ENCODE data around the gene POU6F2.
A peak's percentile ranks its signal among the peaks of the same experiment; 100 is the strongest.

POU6F2 gene

DNA sequence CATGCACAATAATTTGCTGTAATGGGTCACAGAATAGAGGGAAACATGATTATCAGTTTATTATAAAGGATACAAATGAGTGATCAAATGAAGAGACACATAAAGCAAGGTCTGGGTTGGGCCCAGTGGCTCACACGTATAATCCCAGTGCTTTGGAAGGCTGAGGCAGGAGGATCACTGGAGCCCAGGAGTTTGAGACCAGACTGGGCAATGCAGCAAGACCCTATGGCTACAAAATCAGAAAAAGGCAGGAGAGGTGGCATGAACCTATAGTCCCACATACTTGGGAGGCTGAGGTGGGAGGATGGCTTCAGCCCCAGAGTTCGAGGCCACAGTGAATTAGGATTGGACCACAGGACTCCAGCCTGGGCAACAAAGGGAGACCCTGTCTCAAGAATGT lies 421.7 kb downstream of the POU6F2 start:
- H3K4me1 ChIP-seq (ENCODE audit: insufficient read depth, low read length) = peaks cover 12% of the 10 kb centered on the region; the same call in 1 of the 2 replicates
- H3K27ac ChIP-seq (ENCODE audit: low read length) = no peak overlapping the region
- no peak overlapping the region for H3K9ac ChIP-seq (ENCODE audit: low read depth, low read length)
- no peaks in the 10 kb centered on the region for H3K9me3 ChIP-seq (ENCODE audit: insufficient read depth, low read depth, low read length)
- no peak overlapping the region for H3K4me3 ChIP-seq (ENCODE audit: low read length)
- H3K27me3 ChIP-seq (ENCODE audit: insufficient read depth, low read length) = no peaks in the 10 kb centered on the region
- H3K36me3 ChIP-seq (ENCODE audit: insufficient read depth, low read depth, low read length) = no peaks in the 10 kb centered on the region

DNA sequence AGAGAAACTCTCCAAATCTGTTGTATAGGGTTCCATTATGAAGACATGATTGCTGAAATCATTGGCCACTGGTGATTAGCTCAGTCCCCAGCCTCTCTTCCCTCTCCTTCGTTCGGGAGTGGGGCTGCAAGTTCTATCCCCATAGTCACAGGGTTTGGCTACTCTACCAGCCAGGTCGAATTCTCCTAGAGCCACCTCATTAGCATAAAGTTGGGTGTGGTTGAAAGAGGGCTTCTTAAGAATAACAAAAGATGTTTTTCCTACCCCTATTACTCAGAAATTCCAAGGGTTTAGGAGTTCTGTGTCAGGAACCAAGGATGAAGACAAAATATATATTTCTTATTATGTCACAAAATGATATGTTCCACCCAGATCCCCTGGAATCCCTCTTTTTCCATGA lies 422.3 kb downstream of the POU6F2 start:
- Histone ChIP-seq H3K27ac (ENCODE audit: low read length) (no peak overlapping the region), H3K4me1 (ENCODE audit: insufficient read depth, low read length) (peaks cover 12% of the 10 kb centered on the region; the same call in 1 of the 2 replicates), H3K4me3 (ENCODE audit: low read length) (no peak overlapping the region), H3K36me3 (ENCODE audit: insufficient read depth, low read depth, low read length) (no peaks in the 10 kb centered on the region), H3K27me3 (ENCODE audit: insufficient read depth, low read length) (no peaks in the 10 kb centered on the region), H3K9ac (ENCODE audit: low read depth, low read length) (no peak overlapping the region), H3K9me3 (ENCODE audit: insufficient read depth, low read depth, low read length) (no peaks in the 10 kb centered on the region)

- no peak overlapping the region for H3K9ac ChIP-seq (ENCODE audit: low read depth, low read length)
- no peaks in the 10 kb centered on the region for H3K9me3 ChIP-seq (ENCODE audit: insufficient read depth, low read depth, low read length)
- H3K27me3 ChIP-seq (ENCODE audit: insufficient read depth, low read length) = no peaks in the 10 kb centered on the region
- H3K4me1 ChIP-seq (ENCODE audit: insufficient read depth, low read length) = peaks cover 12% of the 10 kb centered on the region; the same call in 1 of the 2 replicates
- no peak overlapping the region for H3K4me3 ChIP-seq (ENCODE audit: low read length)
- H3K27ac ChIP-seq (ENCODE audit: low read length) = no peak overlapping the region
- no peaks in the 10 kb centered on the region for H3K36me3 ChIP-seq (ENCODE audit: insufficient read depth, low read depth, low read length)
These were observed 423.1 kb downstream of the POU6F2 start for GRCh38 chr7:39400836-39401235.

DNA sequence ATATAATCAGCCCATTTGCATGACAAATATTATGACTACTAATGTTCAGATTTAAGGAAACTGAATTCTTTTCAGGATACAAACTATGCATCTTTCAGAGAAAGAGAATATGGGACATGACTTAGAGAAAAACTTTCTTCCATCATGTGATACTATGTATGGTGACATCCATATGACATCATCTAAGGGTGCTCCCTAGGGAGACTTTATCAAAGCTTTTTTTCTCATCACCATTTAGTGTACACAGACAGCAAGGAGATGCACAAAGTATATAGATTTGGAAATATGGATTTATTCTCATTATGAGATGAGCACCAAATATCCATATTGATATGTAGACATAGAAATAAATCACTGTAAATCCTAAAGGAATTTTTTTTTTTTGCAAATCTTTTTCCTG lies 424.3 kb downstream of the POU6F2 start:
- Histone ChIP-seq H3K4me1 (ENCODE audit: insufficient read depth, low read length) (peaks cover 12% of the 10 kb centered on the region; the same call in 1 of the 2 replicates), H3K36me3 (ENCODE audit: insufficient read depth, low read depth, low read length) (no peaks in the 10 kb centered on the region), H3K9ac (ENCODE audit: low read depth, low read length) (no peak overlapping the region), H3K4me3 (ENCODE audit: low read length) (no peak overlapping the region), H3K27me3 (ENCODE audit: insufficient read depth, low read length) (no peaks in the 10 kb centered on the region), H3K9me3 (ENCODE audit: insufficient read depth, low read depth, low read length) (no peaks in the 10 kb centered on the region), H3K27ac (ENCODE audit: low read length) (no peak overlapping the region)

GRCh38 chr7:39404907-39405306 lies 427.2 kb downstream of the POU6F2 start:
- no peak overlapping the region for H3K27ac ChIP-seq (ENCODE audit: low read length)
- no peak overlapping the region for H3K4me3 ChIP-seq (ENCODE audit: low read length)
- H3K4me1 ChIP-seq (ENCODE audit: insufficient read depth, low read length) = peaks cover 12% of the 10 kb centered on the region; the same call in 1 of the 2 replicates
- H3K9ac ChIP-seq (ENCODE audit: low read depth, low read length) = no peak overlapping the region
- no peaks in the 10 kb centered on the region for H3K36me3 ChIP-seq (ENCODE audit: insufficient read depth, low read depth, low read length)
- no peaks in the 10 kb centered on the region for H3K9me3 ChIP-seq (ENCODE audit: insufficient read depth, low read depth, low read length)
- H3K27me3 ChIP-seq (ENCODE audit: insufficient read depth, low read length) = no peaks in the 10 kb centered on the region

DNA sequence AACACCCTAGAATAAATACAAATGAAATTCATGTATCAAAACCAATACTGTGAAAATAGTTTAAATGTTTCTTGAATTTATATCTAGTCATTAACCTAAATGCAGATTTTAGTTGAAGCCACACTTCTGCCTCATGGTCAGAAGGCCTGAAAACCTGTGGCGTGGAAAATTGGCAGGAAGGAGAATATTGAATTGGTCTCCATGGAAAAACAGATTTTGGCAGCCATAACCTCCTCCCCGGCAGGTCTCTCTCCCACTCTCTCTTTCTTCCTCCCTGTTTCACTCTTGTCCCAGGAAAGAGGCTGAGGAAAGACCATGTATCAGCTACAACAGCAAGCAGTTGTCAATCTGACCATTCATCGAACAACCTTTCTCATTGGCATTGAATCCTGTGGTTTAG lies 427.9 kb downstream of the POU6F2 start:
- Histone ChIP-seq H3K9me3 (ENCODE audit: insufficient read depth, low read depth, low read length) (no peaks in the 10 kb centered on the region), H3K27me3 (ENCODE audit: insufficient read depth, low read length) (no peaks in the 10 kb centered on the region), H3K4me3 (ENCODE audit: low read length) (no peak overlapping the region), H3K9ac (ENCODE audit: low read depth, low read length) (no peak overlapping the region), H3K27ac (ENCODE audit: low read length) (no peak overlapping the region), H3K4me1 (ENCODE audit: insufficient read depth, low read length) (peaks cover 6% of the 10 kb centered on the region; the same call in 1 of the 2 replicates), H3K36me3 (ENCODE audit: insufficient read depth, low read depth, low read length) (no peaks in the 10 kb centered on the region)

DNA sequence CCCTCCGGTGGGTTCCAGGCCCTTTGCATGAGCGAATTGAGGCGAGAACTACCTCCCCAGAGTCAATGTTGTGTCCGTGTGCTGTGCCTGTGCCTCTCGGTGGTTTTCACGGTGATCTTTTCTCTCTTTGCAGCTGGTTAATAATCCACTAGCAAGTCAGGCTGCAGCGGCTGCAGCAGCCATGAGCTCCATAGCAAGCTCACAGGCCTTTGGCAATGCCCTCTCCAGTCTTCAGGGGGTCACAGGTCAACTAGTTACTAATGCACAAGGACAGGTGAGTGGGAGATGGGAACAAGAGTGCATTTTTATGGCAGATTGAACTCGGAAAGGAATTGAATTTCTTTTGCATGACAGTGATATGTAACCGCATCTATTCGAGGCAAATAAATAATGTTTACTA lies 428.8 kb downstream of the POU6F2 start:
- H3K27ac ChIP-seq (ENCODE audit: low read length) = no peak overlapping the region
- H3K4me3 ChIP-seq (ENCODE audit: low read length) = no peak overlapping the region

GRCh38 chr7:39407137-39407536 lies 429.4 kb downstream of the POU6F2 start:
- H3K9ac ChIP-seq (ENCODE audit: low read depth, low read length) = no peak overlapping the region
- no peak overlapping the region for H3K27ac ChIP-seq (ENCODE audit: low read length)
- no peaks in the 10 kb centered on the region for H3K36me3 ChIP-seq (ENCODE audit: insufficient read depth, low read depth, low read length)
- H3K9me3 ChIP-seq (ENCODE audit: insufficient read depth, low read depth, low read length) = no peaks in the 10 kb centered on the region
- H3K27me3 ChIP-seq (ENCODE audit: insufficient read depth, low read length) = no peaks in the 10 kb centered on the region
- H3K4me1 ChIP-seq (ENCODE audit: insufficient read depth, low read length) = no peaks in the 10 kb centered on the region; the same call in 1 of the 2 replicates
- H3K4me3 ChIP-seq (ENCODE audit: low read length) = no peak overlapping the region

More for the DNA sequence above, 428.8 kb downstream of the POU6F2 start:
- Histone ChIP-seq H3K4me1 (ENCODE audit: insufficient read depth, low read length) (no peaks in the 10 kb centered on the region; the same call in 1 of the 2 replicates), H3K27me3 (ENCODE audit: insufficient read depth, low read length) (no peaks in the 10 kb centered on the region), H3K9me3 (ENCODE audit: insufficient read depth, low read depth, low read length) (no peaks in the 10 kb centered on the region), H3K9ac (ENCODE audit: low read depth, low read length) (no peak overlapping the region), H3K36me3 (ENCODE audit: insufficient read depth, low read depth, low read length) (no peaks in the 10 kb centered on the region)

DNA sequence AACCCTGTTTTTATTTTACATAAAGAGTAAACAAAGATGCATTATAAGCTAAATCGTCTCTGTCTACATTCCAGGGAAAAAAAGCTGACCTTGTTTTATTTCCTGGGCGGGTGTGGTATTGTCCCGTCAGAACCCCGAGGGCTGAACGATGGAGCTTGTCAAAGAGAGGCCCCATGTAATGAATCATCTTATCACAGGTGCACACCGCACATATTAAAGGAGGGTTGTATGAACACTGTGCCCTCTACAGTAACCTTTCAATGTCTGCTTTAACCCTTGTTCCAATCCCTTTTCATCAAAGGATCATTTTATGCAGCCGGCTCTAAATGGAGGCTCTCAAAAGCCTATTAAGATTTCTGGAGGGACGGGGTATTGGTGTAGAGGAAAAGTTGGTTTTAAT lies 430.0 kb downstream of the POU6F2 start:
- Histone ChIP-seq H3K4me1 (ENCODE audit: insufficient read depth, low read length) (no peaks in the 10 kb centered on the region; the same call in 1 of the 2 replicates), H3K27me3 (ENCODE audit: insufficient read depth, low read length) (no peaks in the 10 kb centered on the region), H3K27ac (ENCODE audit: low read length) (no peak overlapping the region), H3K9me3 (ENCODE audit: insufficient read depth, low read depth, low read length) (no peaks in the 10 kb centered on the region), H3K36me3 (ENCODE audit: insufficient read depth, low read depth, low read length) (no peaks in the 10 kb centered on the region), H3K4me3 (ENCODE audit: low read length) (no peak overlapping the region), H3K9ac (ENCODE audit: low read depth, low read length) (no peak overlapping the region)

GRCh38 chr7:39408906-39409305 lies 431.2 kb downstream of the POU6F2 start:
- Histone ChIP-seq H3K27me3 (ENCODE audit: insufficient read depth, low read length) (peaks cover 6% of the 10 kb centered on the region; the same call in 1 of the 2 replicates), H3K27ac (ENCODE audit: low read length) (no peak overlapping the region), H3K36me3 (ENCODE audit: insufficient read depth, low read depth, low read length) (no peaks in the 10 kb centered on the region), H3K4me3 (ENCODE audit: low read length) (no peak overlapping the region), H3K9ac (ENCODE audit: low read depth, low read length) (no peak overlapping the region), H3K9me3 (ENCODE audit: insufficient read depth, low read depth, low read length) (no peaks in the 10 kb centered on the region), H3K4me1 (ENCODE audit: insufficient read depth, low read length) (no peaks in the 10 kb centered on the region; the same call in 1 of the 2 replicates)

- H3K27me3 ChIP-seq (ENCODE audit: insufficient read depth, low read length) = peaks cover 6% of the 10 kb centered on the region; the same call in 1 of the 2 replicates
- H3K27ac ChIP-seq (ENCODE audit: low read length) = no peak overlapping the region
- H3K9me3 ChIP-seq (ENCODE audit: insufficient read depth, low read depth, low read length) = no peaks in the 10 kb centered on the region
- H3K9ac ChIP-seq (ENCODE audit: low read depth, low read length) = no peak overlapping the region
- H3K4me3 ChIP-seq (ENCODE audit: low read length) = no peak overlapping the region
- H3K36me3 ChIP-seq (ENCODE audit: insufficient read depth, low read depth, low read length) = no peaks in the 10 kb centered on the region
- no peaks in the 10 kb centered on the region; the same call in 1 of the 2 replicates for H3K4me1 ChIP-seq (ENCODE audit: insufficient read depth, low read length)
These were observed 432.9 kb downstream of the POU6F2 start for GRCh38 chr7:39410582-39410981.

DNA sequence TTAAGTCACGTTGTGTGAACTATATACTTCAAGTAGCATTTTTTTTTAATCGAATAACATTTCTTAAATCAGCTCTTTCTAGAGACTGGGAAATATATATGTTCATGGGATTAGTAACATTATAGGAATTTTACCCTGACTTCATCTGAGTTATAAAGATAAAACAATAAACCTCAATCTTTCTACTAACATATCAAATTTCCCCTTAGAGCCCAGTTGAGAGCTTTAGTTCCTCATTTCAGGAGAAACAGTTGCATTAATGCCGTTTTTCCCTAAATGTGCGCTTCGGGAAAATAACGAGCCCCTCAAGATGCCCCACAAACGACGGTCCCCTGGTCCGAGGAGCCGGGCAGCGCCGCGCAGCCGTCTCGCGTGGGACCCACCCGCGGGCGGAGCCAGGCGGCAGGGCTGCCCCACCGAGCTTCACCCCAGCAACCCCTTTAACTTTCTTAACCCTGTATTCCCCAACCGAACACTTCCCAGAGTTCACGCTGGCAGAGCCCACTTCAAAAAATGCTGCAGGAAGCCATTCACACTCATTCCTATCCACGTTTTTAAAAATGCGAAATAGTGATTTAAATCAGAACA lies 436.0 kb downstream of the POU6F2 start:
- H3K9me3 ChIP-seq (ENCODE audit: insufficient read depth, low read depth, low read length) = no peaks in the 10 kb centered on the region
- H3K36me3 ChIP-seq (ENCODE audit: insufficient read depth, low read depth, low read length) = no peaks in the 10 kb centered on the region
- H3K4me3 ChIP-seq (ENCODE audit: low read length) = peak overlapping the region; percentile 81
- no peak overlapping the region for H3K27ac ChIP-seq (ENCODE audit: low read length)
- no peaks in the 10 kb centered on the region for H3K4me1 ChIP-seq (ENCODE audit: insufficient read depth, low read length)
- peaks cover 6% of the 10 kb centered on the region; the same call in 1 of the 2 replicates for H3K27me3 ChIP-seq (ENCODE audit: insufficient read depth, low read length)
- peak overlapping the region; percentile 62; the same call in 1 of the 2 replicates for H3K9ac ChIP-seq (ENCODE audit: low read depth, low read length)
